Measurements from ENCODE around the gene SIRPA.

- TF ChIP-seq CTCF (IDR thresholded peaks at IDR 0.05) (no peak), POLR2A (IDR thresholded peaks at IDR 0.05) (no peak)
These were observed 31.9 kb upstream of the SIRPA start for GRCh38 chr20:1863296-1863695.
